HG02571 (cell line): ENCODE measurements around the gene STEAP4.

ENCODE experiments used
- ATAC-seq: cut with Tn5 transposase; IDR thresholded peaks from one replicate; pipeline ENCODE4 v1.9.1; 2021; ENCODE audit warnings: mild to moderate bottlenecking, moderate library complexity; ENCODE audit not compliant: unreplicated experiment

Gene STEAP4

DNA sequence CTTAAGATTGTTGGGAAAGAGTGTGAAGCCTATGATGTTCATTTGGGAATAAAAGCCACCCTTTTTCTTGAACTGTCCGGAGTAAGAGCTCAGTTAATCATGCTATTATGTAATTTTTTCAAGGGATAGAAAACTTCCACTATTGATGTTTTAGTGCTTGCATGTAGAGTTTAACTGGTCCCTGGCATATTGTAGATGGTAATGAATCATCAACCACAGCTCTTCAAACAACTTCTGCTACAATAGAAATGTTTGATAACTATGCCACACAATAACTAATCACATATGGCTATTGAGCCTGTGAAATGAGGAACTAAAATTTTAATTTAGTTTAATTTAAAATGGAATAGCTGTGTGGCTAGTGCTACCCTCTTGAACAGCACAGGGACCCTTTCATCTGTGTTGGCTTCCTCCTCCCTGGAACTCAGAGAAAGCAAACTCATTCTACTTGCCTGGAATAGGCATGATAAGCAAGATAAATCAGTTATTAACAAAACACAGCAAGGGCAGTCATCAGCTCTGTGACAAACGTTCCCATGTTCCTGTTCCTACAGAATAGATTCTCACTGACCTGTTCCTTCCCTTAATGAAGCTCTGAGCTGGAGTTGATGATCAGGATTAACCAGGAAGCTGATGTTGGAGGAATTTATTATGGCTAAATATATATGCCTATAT lies 82.0 kb downstream of the STEAP4 start:
- no peak for ATAC-seq

DNA sequence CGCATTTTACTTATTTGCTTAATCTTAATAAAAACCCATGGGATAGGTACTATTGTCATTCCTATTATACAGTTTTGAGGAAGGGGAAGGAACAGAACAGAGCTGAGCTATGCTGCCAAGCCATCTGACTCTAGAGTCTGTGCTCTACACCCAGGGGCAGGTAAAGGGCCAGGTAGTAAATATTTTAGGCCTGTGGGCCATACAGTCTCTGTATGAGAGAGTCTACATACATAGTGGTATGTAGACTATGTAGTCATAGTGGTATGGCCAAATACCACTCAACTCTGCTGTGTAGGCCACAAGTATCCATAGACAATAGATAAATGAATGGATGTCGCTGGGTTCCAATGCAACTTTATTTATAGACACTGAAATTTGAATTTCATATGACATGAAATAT lies 83.4 kb downstream of the STEAP4 start:
- no peak for ATAC-seq
